ENCODE results near the gene LCAT. TPM values are rescaled to one million over a fixed set of nuclear protein-coding genes. Genes with fewer than 3 reads are reported as not detected.

LCAT gene
- total RNA-seq, 6 experiments from 2014 or later: 29.4 to 207 (median 137) TPM

DNA sequence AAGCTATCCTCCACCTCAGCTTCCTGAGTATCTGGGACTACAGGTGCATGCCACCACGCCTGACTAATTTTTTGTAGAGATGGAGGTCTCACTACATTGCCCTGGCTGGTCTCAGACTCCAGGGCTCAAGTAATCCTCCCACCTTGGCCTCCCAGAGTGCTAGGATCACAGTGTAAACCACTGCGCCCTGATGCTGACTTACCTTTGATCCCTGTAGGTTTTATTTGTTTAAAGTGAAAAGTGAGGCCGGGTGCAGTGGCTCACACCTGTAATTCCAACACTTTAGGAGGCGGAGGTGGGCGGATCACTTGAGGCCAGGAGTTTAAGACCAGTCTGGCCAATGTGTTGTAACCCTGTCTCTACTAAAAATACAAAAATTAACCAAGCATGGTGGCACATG lies 42.2 kb downstream of the LCAT start:
- intact Hi-C loops (cut with DNase I): no loop called here
- Histone ChIP-seq H3K4me1 (peaks cover 0 to 20% (median 5%) of the 10 kb centered on the region in 4 donors), H3K4me3 (no peak overlapping the region), H3K27ac (no peak overlapping the region), H3K36me3 (no peaks in the 10 kb centered on the region), H3K9me3 (no peaks in the 10 kb centered on the region), H3K27me3 (no peaks in the 10 kb centered on the region)
- DNase-seq (no peak), ATAC-seq (peak in 3 of 4 donors; percentile 12 to 53 (median 19))
- TF ChIP-seq POLR2A (IDR thresholded peaks at IDR 0.05) (no peak), CTCF (IDR thresholded peaks at IDR 0.05) (no peak)
- 55% methylated on average over 4 of the region's 5 CpGs for WGBS (ENCODE audit: insufficient coverage, low coverage, low lambda C conversion rate, missing lambda C conversion rate)

DNA sequence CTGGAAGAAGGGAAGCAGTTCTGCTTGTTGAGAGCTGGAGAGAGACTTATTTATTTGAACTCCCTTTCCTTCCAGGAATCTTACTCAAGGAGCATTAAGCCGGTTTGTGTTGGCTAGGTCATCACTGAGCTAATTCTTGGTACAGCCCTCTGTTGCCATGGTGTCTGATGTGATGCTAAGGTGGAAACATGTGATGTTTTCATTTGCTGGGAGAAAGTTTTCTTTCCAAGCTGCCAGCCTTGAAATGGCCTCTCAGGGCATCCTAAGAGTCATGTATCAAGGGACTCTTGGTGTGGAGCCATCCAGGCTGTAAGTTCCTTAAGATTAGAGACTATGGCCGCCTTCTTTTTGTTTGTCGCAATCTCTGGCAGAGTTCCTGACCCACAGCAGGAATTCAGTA lies 46.7 kb downstream of the LCAT start:
- H3K4me3 ChIP-seq: no peak overlapping the region
- intact Hi-C loops (cut with DNase I): no loop called here
- peaks cover 0 to 18% (median 4%) of the 10 kb centered on the region in 4 donors for H3K4me1 ChIP-seq
- no peaks in the 10 kb centered on the region for H3K9me3 ChIP-seq
- H3K27me3 ChIP-seq: no peaks in the 10 kb centered on the region
- WGBS (ENCODE audit: insufficient coverage, low coverage, low lambda C conversion rate, missing lambda C conversion rate): 71% methylated on average over 1 of the region's 3 CpGs
- TF ChIP-seq CTCF (IDR thresholded peaks at IDR 0.05) (no peak), POLR2A (IDR thresholded peaks at IDR 0.05) (no peak)
- H3K36me3 ChIP-seq: no peaks in the 10 kb centered on the region
- ATAC-seq (no peak), DNase-seq (no peak)
- H3K27ac ChIP-seq: no peak overlapping the region

- Histone ChIP-seq H3K27me3 (no peaks in the 10 kb centered on the region), H3K9me3 (no peaks in the 10 kb centered on the region), H3K27ac (peak overlapping the region; percentile 92 to 95 (median 92)), H3K4me1 (peaks cover 0 to 14% (median 4%) of the 10 kb centered on the region in 4 donors), H3K4me3 (peak overlapping the region; percentile 87 to 97 (median 96)), H3K36me3 (no peaks in the 10 kb centered on the region)
- 9% methylated on average over 14 of the region's 14 CpGs for WGBS (ENCODE audit: insufficient coverage, low coverage, low lambda C conversion rate, missing lambda C conversion rate)
- no peak for DNase-seq
- no peak for ATAC-seq
- intact Hi-C loops (cut with DNase I): no loop called here
- TF ChIP-seq CTCF (IDR thresholded peaks at IDR 0.05): no peak
- no peak for TF ChIP-seq POLR2A (IDR thresholded peaks at IDR 0.05)
Observed at GRCh38 chr16:67893743-67894399, 50.0 kb downstream of the LCAT start.

- Histone ChIP-seq H3K4me1 (peaks cover 0 to 14% (median 4%) of the 10 kb centered on the region in 4 donors), H3K4me3 (peak within 1 kb of the TSS; percentile 87 to 97 (median 96)), H3K27me3 (no peaks in the 10 kb centered on the region), H3K27ac (peak within 1 kb of the TSS; percentile 92 to 95 (median 92)), H3K36me3 (no peaks in the 10 kb centered on the region), H3K9me3 (no peaks in the 10 kb centered on the region)
- DNase-seq: peak; percentile 98
- 0% methylated on average over 17 of the region's 90 CpGs for WGBS (ENCODE audit: insufficient coverage, low coverage, low lambda C conversion rate, missing lambda C conversion rate)
- peak; percentile 97 to 99 (median 99) for ATAC-seq
- TF ChIP-seq POLR2A (IDR thresholded peaks at IDR 0.05) (peak; percentile 82), CTCF (IDR thresholded peaks at IDR 0.05) (no peak)
- intact Hi-C loops (cut with DNase I): no loop called here
Observed at GRCh38 chr16:67892899-67893742, 50.8 kb downstream of the LCAT start, which contains the start of gene PSKH1. TSS of gene PSKH1 (plus strand) at chr16:67893254. CDS start at chr16:67908750, 15,496 bp downstream.

Measured in right lobe of liver (tissue), 6 donors.